Right lobe of liver (tissue), 4 donors: ENCODE data around the gene PEAR1.

Experiments
- POLR2A ChIP-seq: fragments of 450-650 bp; IDR thresholded peaks from one replicate; pipeline ENCODE4 v1.6.1; 2017; ENCODE audit warnings: antibody characterized with exemption, mild to moderate bottlenecking
- TF ChIP-seq, protein P1 (sequence below), 4 donors: fragments of 200-600 bp in 3 of 4; fragments of 450-650 bp in 1 of 4; IDR thresholded peaks; one replicate each; pipeline versions ENCODE4 v1.5.1 to v1.8.0; 2016 to 2022; ENCODE audit warnings: antibody characterized with exemption in 4 of 4, mild to moderate bottlenecking in 2 of 4
- donor health status: DM: no; HTN: no; CAD: no.
- donor health status: DM: no; HTN: no; CAD: no.
- donor health status: DM: no; HTN: yes; CAD: no.

DNA sequence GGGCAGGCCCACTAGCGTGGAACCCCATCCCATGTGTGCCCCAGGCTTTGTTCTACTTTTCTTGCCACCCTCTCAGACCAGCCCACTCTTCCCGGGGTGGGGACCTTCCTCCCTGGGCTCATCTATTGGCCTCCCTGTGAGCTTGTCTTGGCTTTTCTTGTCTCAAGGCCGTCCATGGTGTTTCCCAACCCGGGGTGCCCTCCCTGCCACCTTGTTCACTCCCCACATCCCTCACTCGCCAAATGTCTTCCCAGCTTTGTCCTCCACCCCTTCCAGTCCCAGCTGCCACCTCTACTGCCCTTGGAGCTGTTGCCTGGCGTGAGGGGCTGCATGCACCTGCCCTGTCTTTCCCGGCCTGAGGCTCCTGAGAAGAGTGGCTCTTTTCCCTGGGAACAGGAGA is 45.3 kb downstream of the PEAR1 start:
- no peak for TF ChIP-seq POLR2A
- TF ChIP-seq, protein P1, sequence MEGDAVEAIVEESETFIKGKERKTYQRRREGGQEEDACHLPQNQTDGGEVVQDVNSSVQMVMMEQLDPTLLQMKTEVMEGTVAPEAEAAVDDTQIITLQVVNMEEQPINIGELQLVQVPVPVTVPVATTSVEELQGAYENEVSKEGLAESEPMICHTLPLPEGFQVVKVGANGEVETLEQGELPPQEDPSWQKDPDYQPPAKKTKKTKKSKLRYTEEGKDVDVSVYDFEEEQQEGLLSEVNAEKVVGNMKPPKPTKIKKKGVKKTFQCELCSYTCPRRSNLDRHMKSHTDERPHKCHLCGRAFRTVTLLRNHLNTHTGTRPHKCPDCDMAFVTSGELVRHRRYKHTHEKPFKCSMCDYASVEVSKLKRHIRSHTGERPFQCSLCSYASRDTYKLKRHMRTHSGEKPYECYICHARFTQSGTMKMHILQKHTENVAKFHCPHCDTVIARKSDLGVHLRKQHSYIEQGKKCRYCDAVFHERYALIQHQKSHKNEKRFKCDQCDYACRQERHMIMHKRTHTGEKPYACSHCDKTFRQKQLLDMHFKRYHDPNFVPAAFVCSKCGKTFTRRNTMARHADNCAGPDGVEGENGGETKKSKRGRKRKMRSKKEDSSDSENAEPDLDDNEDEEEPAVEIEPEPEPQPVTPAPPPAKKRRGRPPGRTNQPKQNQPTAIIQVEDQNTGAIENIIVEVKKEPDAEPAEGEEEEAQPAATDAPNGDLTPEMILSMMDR (IDR thresholded peaks at IDR 0.05) = no peak
